HG02571 (cell line): Measurements from ENCODE around the gene POSTN.

Experiments used
- ATAC-seq: cut with Tn5 transposase; IDR thresholded peaks from one replicate; pipeline ENCODE4 v1.9.1; 2021; ENCODE audit warnings: mild to moderate bottlenecking, moderate library complexity; ENCODE audit not compliant: unreplicated experiment

POSTN gene

GRCh38 chr13:37526710-37527473 lies 71.7 kb downstream of the POSTN start:
- ATAC-seq: no peak

GRCh38 chr13:37515226-37515625 lies 83.3 kb downstream of the POSTN start:
- ATAC-seq: no peak
